Measurements from ENCODE around the gene PLOD2. TPM values are rescaled to one million over a fixed set of nuclear protein-coding genes. Genes with fewer than 3 reads are reported as not detected.

PLOD2 gene
- polyA plus RNA-seq, 4 donors: 17.8 to 118 (median 21.5) TPM

DNA sequence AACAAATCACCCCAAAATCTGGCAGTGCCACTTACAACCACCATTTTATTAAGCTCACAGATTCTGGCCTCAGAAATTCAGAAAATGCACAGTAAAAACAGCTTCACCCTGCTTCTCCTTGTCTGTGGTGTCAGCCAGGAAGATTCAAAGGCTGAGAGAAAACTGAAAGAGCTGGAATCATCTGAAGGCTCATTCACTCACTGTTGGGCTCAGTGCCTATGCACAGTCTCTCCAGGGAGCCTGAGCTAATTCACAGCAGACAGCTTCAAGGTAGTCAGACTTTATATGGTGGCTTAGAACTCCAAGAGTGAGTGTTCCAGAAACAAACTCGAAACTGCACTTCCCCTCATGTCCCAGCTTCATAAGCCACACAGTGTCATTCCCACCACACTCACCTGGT, 16.5 kb upstream of the PLOD2 start:
- 71 to 86% (median 84%) methylated on average over 1 of the region's 1 CpG for WGBS, 3 donors
- Histone ChIP-seq H3K36me3 (ENCODE audit: control insufficient read depth in 3 of 3, insufficient read depth in 2 of 3, low read depth in 1 of 3, low read length in 3 of 3) (no peaks in the 10 kb centered on the region), H3K4me3 (ENCODE audit: low read depth in 1 of 3, low read length in 3 of 3) (no peak overlapping the region), H3K4me1 (ENCODE audit: control insufficient read depth in 3 of 3, insufficient read depth in 2 of 3, low read depth in 1 of 3, low read length in 2 of 3) (no peaks in the 10 kb centered on the region), H3K27ac (ENCODE audit: low read depth in 1 of 3, low read length in 2 of 3) (no peak overlapping the region), H3K27me3 (ENCODE audit: control insufficient read depth in 3 of 3, insufficient read depth in 3 of 3, low read length in 3 of 3) (no peaks in the 10 kb centered on the region), H3K9me3 (ENCODE audit: control insufficient read depth in 2 of 2, insufficient read depth in 1 of 2, low read depth in 1 of 2, low read length in 1 of 2) (no peaks in the 10 kb centered on the region)
- DNase-seq: no peak
- no peak for FAIRE-seq

GRCh38 chr3:146177072-146177471, 16.1 kb upstream of the PLOD2 start:
- Histone ChIP-seq H3K9me3 (ENCODE audit: control insufficient read depth in 2 of 2, insufficient read depth in 1 of 2, low read depth in 1 of 2, low read length in 1 of 2) (no peaks in the 10 kb centered on the region), H3K36me3 (ENCODE audit: control insufficient read depth in 3 of 3, insufficient read depth in 2 of 3, low read depth in 1 of 3, low read length in 3 of 3) (no peaks in the 10 kb centered on the region), H3K27ac (ENCODE audit: low read depth in 1 of 3, low read length in 2 of 3) (no peak overlapping the region), H3K27me3 (ENCODE audit: control insufficient read depth in 3 of 3, insufficient read depth in 3 of 3, low read length in 3 of 3) (no peaks in the 10 kb centered on the region), H3K4me1 (ENCODE audit: control insufficient read depth in 3 of 3, insufficient read depth in 2 of 3, low read depth in 1 of 3, low read length in 2 of 3) (no peaks in the 10 kb centered on the region), H3K4me3 (ENCODE audit: low read depth in 1 of 3, low read length in 3 of 3) (no peak overlapping the region)
- no peak for DNase-seq
- 72 to 78% (median 75%) methylated on average over 3 of the region's 3 CpGs for WGBS, 3 donors
- FAIRE-seq: no peak

- 71 to 93% (median 78%) methylated on average over 1 of the region's 1 CpG for WGBS, 3 donors
- H3K4me3 ChIP-seq (ENCODE audit: low read depth in 1 of 3, low read length in 3 of 3): no peak overlapping the region
- no peak overlapping the region for H3K27ac ChIP-seq (ENCODE audit: low read depth in 1 of 3, low read length in 2 of 3)
- H3K9me3 ChIP-seq (ENCODE audit: control insufficient read depth in 2 of 2, insufficient read depth in 1 of 2, low read depth in 1 of 2, low read length in 1 of 2): no peaks in the 10 kb centered on the region
- no peaks in the 10 kb centered on the region for H3K36me3 ChIP-seq (ENCODE audit: control insufficient read depth in 3 of 3, insufficient read depth in 2 of 3, low read depth in 1 of 3, low read length in 3 of 3)
- no peaks in the 10 kb centered on the region for H3K4me1 ChIP-seq (ENCODE audit: control insufficient read depth in 3 of 3, insufficient read depth in 2 of 3, low read depth in 1 of 3, low read length in 2 of 3)
- DNase-seq (no peak), FAIRE-seq (no peak)
- H3K27me3 ChIP-seq (ENCODE audit: control insufficient read depth in 3 of 3, insufficient read depth in 3 of 3, low read length in 3 of 3): no peaks in the 10 kb centered on the region
Measured at GRCh38 chr3:146172586-146172985, 11.6 kb upstream of the PLOD2 start.

- no peaks in the 10 kb centered on the region for H3K9me3 ChIP-seq (ENCODE audit: control insufficient read depth in 2 of 2, insufficient read depth in 1 of 2, low read depth in 1 of 2, low read length in 1 of 2)
- WGBS, 3 donors: 85 to 95% (median 94%) methylated on average over 1 of the region's 1 CpG
- peaks cover 0 to 8% (median 2%) of the 10 kb centered on the region in 3 donors for H3K4me1 ChIP-seq (ENCODE audit: control insufficient read depth in 3 of 3, insufficient read depth in 2 of 3, low read depth in 1 of 3, low read length in 2 of 3)
- DNase-seq (no peak), FAIRE-seq (no peak)
- no peak overlapping the region for H3K4me3 ChIP-seq (ENCODE audit: low read depth in 1 of 3, low read length in 3 of 3)
- no peaks in the 10 kb centered on the region for H3K27me3 ChIP-seq (ENCODE audit: control insufficient read depth in 3 of 3, insufficient read depth in 3 of 3, low read length in 3 of 3)
- H3K36me3 ChIP-seq (ENCODE audit: control insufficient read depth in 3 of 3, insufficient read depth in 2 of 3, low read depth in 1 of 3, low read length in 3 of 3): no peaks in the 10 kb centered on the region
- H3K27ac ChIP-seq (ENCODE audit: low read depth in 1 of 3, low read length in 2 of 3): no peak overlapping the region
Measured at GRCh38 chr3:146170591-146170990, 9.6 kb upstream of the PLOD2 start.

GRCh38 chr3:146169891-146170290, 8.9 kb upstream of the PLOD2 start:
- no peak for FAIRE-seq
- no peaks in the 10 kb centered on the region for H3K36me3 ChIP-seq (ENCODE audit: control insufficient read depth in 3 of 3, insufficient read depth in 2 of 3, low read depth in 1 of 3, low read length in 3 of 3)
- no peak overlapping the region for H3K4me3 ChIP-seq (ENCODE audit: low read depth in 1 of 3, low read length in 3 of 3)
- no peaks in the 10 kb centered on the region for H3K27me3 ChIP-seq (ENCODE audit: control insufficient read depth in 3 of 3, insufficient read depth in 3 of 3, low read length in 3 of 3)
- H3K27ac ChIP-seq (ENCODE audit: low read depth in 1 of 3, low read length in 2 of 3): no peak overlapping the region
- no peaks in the 10 kb centered on the region for H3K9me3 ChIP-seq (ENCODE audit: control insufficient read depth in 2 of 2, insufficient read depth in 1 of 2, low read depth in 1 of 2, low read length in 1 of 2)
- H3K4me1 ChIP-seq (ENCODE audit: control insufficient read depth in 3 of 3, insufficient read depth in 2 of 3, low read depth in 1 of 3, low read length in 2 of 3): peaks cover 0 to 14% (median 2%) of the 10 kb centered on the region in 3 donors
- DNase-seq: no peak
- WGBS, 3 donors: 85 to 100% (median 92%) methylated on average over 1 of the region's 1 CpG

DNA sequence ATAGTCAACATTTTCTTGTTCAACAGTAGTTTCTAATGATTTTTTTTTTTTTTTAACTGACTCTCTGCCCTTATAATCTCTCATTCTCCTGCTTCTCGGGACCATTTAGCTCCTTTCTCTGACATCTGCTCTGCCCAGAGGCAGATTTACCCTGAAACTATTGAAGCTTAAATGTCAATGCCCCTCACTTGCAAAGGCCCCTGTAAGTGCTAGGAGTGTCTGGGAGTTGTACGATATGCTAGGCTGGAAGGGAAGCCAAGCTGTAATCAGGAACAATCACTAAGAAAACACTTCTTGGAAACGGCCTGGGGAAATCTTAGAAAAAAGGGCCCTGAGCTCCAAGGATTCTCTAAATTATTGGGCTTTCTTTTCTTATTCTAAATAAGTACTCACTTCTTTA, 5.8 kb upstream of the PLOD2 start:
- FAIRE-seq (no peak), DNase-seq (no peak)
- Histone ChIP-seq H3K36me3 (ENCODE audit: control insufficient read depth in 3 of 3, insufficient read depth in 2 of 3, low read depth in 1 of 3, low read length in 3 of 3) (no peaks in the 10 kb centered on the region), H3K4me3 (ENCODE audit: low read depth in 1 of 3, low read length in 3 of 3) (no peak overlapping the region), H3K27me3 (ENCODE audit: control insufficient read depth in 3 of 3, insufficient read depth in 3 of 3, low read length in 3 of 3) (no peaks in the 10 kb centered on the region), H3K9me3 (ENCODE audit: control insufficient read depth in 2 of 2, insufficient read depth in 1 of 2, low read depth in 1 of 2, low read length in 1 of 2) (no peaks in the 10 kb centered on the region), H3K27ac (ENCODE audit: low read depth in 1 of 3, low read length in 2 of 3) (peak overlapping the region in 1 of 3 donors; percentile 13), H3K4me1 (ENCODE audit: control insufficient read depth in 3 of 3, insufficient read depth in 2 of 3, low read depth in 1 of 3, low read length in 2 of 3) (peaks cover 0 to 30% (median 2%) of the 10 kb centered on the region in 3 donors)
- 20 to 60% (median 45%) methylated on average over 3 of the region's 3 CpGs for WGBS, 3 donors

DNA sequence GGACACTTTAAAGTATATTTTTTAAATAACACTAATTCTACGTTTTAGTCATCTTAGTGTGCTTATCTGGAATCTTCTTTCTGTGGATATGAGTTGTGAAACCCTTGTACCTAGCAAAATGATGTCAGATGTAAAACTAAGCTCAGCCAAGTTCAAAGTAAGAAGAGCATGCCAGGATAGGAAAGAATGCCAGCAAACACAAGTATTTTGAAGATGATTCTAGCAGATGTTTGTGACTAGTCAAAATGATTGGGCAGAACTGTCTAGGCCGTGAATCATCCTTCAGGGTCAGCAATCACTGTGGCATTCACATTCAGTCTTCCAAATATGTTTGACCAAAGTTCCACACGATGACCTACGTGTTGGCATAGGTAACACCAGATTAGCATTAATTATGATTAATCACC, 5.4 kb upstream of the PLOD2 start:
- no peaks in the 10 kb centered on the region for H3K9me3 ChIP-seq (ENCODE audit: control insufficient read depth in 2 of 2, insufficient read depth in 1 of 2, low read depth in 1 of 2, low read length in 1 of 2)
- no peaks in the 10 kb centered on the region for H3K36me3 ChIP-seq (ENCODE audit: control insufficient read depth in 3 of 3, insufficient read depth in 2 of 3, low read depth in 1 of 3, low read length in 3 of 3)
- FAIRE-seq: no peak
- H3K4me3 ChIP-seq (ENCODE audit: low read depth in 1 of 3, low read length in 3 of 3): no peak overlapping the region
- H3K27ac ChIP-seq (ENCODE audit: low read depth in 1 of 3, low read length in 2 of 3): peak overlapping the region in 1 of 3 donors; percentile 13
- WGBS, 3 donors: 21 to 65% (median 30%) methylated on average over 4 of the region's 4 CpGs
- no peaks in the 10 kb centered on the region for H3K27me3 ChIP-seq (ENCODE audit: control insufficient read depth in 3 of 3, insufficient read depth in 3 of 3, low read length in 3 of 3)
- DNase-seq: peak; percentile 41 to 43
- peaks cover 0 to 31% (median 2%) of the 10 kb centered on the region in 3 donors for H3K4me1 ChIP-seq (ENCODE audit: control insufficient read depth in 3 of 3, insufficient read depth in 2 of 3, low read depth in 1 of 3, low read length in 2 of 3)

- DNase-seq (no peak), FAIRE-seq (no peak)
- Histone ChIP-seq H3K36me3 (ENCODE audit: control insufficient read depth in 3 of 3, insufficient read depth in 2 of 3, low read depth in 1 of 3, low read length in 3 of 3) (no peaks in the 10 kb centered on the region), H3K27me3 (ENCODE audit: control insufficient read depth in 3 of 3, insufficient read depth in 3 of 3, low read length in 3 of 3) (no peaks in the 10 kb centered on the region), H3K4me3 (ENCODE audit: low read depth in 1 of 3, low read length in 3 of 3) (no peak overlapping the region), H3K4me1 (ENCODE audit: control insufficient read depth in 3 of 3, insufficient read depth in 2 of 3, low read depth in 1 of 3, low read length in 2 of 3) (peaks cover 0 to 31% (median 2%) of the 10 kb centered on the region in 3 donors), H3K27ac (ENCODE audit: low read depth in 1 of 3, low read length in 2 of 3) (peak overlapping the region in 1 of 3 donors; percentile 78), H3K9me3 (ENCODE audit: control insufficient read depth in 2 of 2, insufficient read depth in 1 of 2, low read depth in 1 of 2, low read length in 1 of 2) (no peaks in the 10 kb centered on the region)
- 51 to 68% (median 51%) methylated on average over 2 of the region's 2 CpGs for WGBS, 3 donors
Measured at GRCh38 chr3:146165877-146166276, 4.9 kb upstream of the PLOD2 start.
